GM12891 (cell line): Measurements from ENCODE around the gene ZNF546.

Experiments
- POLR2A ChIP-seq: IDR thresholded peaks from 2 replicates; pipeline ENCODE4 v1.6.1; 2011; ENCODE audit warnings: low read depth, low read length, control low read depth
- POLR2AphosphoS5 ChIP-seq: IDR thresholded peaks from 2 replicates; pipeline ENCODE4 v1.6.1; 2011; ENCODE audit warnings: low read depth, low read length, control low read depth

DNA sequence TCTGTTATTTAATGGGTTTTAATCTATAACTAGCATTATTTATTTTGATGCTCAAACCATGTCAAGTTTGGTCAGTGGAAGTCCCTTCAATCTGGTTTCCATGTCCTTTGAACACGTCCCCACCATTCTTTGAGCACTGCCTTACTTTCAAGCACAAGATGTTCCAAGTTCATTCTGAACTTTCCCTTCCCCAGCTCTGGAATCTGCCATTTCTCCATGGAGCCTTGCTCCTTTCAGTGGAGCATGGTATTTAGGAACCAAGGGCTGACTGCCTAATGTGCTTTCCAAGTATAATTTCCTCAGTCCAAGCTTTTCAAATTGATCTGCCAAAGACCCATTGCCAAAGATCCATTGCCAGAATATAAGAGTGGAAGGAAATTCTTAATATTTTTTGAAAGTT is 1.1 kb upstream of the ZNF546 start:
- no peak for TF ChIP-seq POLR2AphosphoS5
- no peak for TF ChIP-seq POLR2A
